Measurements from ENCODE around the gene TMEM61.

GRCh38 chr1:55037733-55038551 lies 57.5 kb downstream of the TMEM61 start:
- no peak for TF ChIP-seq POLR2A (IDR thresholded peaks at IDR 0.05)
- TF ChIP-seq CTCF (IDR thresholded peaks at IDR 0.05): no peak
